ENCODE data around the gene TIMM29.
A peak's percentile ranks its signal among the peaks of the same experiment; 100 is the strongest.

TIMM29 gene

GRCh38 chr19:10928563-10929401 lies at the start of gene TIMM29, which contains the start of gene YIPF2:
TSS of gene TIMM29 (plus strand) at chr19:10928811. CDS start at chr19:10928823, 12 bp downstream.
TSS of gene YIPF2 (minus strand) at chr19:10928639. CDS start at chr19:10928410, 229 bp downstream.
- DNase-seq: peak; percentile 76 to 91 (median 86)

- no peak for DNase-seq
Observed at GRCh38 chr19:10881403-10882107, 47.1 kb upstream of the TIMM29 start.

DNA sequence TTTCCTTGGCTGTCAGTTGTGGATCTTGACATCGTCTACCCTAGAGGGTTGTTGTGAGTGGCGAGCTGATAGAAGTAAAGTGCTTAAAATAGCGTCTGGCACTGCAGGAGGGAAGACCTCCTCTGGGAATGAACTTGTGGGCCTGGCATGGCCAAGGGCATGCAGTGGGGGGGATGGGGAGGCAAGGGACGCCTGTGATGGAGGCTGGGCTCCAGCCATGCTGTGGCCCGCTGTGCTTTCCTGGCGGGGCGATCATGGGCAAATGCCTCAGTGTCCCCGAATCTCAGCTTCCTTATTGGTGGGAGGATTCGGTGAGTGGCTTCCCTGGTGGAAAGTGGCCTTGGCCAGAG lies 46.5 kb upstream of the TIMM29 start:
- no peak for DNase-seq

- no peak for DNase-seq
Observed at GRCh38 chr19:10884274-10884673, 44.3 kb upstream of the TIMM29 start.

DNA sequence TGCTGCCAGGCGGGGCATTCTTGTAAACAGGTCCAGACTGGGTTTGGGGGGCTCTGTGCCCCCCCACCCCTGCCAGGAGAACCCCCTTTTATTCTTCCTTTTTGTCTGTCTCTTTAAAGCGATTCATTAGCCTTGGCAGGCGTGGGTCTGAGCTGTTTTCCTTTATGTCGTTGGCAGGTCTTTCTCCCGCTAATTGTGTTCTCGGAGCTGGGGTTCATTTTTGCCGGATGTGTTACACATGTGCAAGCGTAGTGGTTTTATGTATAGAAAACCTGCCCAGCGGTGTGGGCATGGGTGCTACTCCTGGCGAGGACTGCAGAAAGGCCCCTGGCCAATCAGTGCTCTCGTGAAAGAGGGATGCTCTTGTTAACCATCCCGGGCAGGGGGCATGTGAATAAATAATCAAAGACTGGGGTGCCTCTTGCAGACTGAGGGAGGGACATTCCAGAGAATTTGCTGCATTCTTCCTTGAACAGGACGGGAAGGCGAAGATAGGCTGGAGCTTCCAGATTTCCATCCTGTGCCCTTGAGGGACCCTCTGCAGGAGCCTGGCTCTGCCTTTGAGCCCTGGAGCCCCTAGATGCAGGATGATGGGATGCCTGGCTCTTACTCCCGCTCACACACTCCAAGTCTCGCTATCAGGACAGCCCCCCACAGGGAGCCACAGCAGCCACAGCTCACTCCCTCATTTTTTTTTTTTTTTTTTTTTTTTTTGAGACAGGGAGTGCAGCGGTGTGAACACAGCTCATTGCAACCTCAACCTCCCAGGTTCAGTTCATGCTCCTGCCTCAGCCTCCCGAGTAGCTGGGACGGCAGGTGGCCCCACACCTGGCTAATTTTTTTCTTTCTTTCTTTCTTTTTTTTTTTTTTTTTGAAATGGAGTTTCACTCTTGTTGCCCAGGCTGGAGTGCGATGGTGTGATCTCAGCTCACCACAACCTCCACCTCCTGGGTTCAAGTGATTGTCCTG lies 43.1 kb upstream of the TIMM29 start:
- DNase-seq: no peak

DNA sequence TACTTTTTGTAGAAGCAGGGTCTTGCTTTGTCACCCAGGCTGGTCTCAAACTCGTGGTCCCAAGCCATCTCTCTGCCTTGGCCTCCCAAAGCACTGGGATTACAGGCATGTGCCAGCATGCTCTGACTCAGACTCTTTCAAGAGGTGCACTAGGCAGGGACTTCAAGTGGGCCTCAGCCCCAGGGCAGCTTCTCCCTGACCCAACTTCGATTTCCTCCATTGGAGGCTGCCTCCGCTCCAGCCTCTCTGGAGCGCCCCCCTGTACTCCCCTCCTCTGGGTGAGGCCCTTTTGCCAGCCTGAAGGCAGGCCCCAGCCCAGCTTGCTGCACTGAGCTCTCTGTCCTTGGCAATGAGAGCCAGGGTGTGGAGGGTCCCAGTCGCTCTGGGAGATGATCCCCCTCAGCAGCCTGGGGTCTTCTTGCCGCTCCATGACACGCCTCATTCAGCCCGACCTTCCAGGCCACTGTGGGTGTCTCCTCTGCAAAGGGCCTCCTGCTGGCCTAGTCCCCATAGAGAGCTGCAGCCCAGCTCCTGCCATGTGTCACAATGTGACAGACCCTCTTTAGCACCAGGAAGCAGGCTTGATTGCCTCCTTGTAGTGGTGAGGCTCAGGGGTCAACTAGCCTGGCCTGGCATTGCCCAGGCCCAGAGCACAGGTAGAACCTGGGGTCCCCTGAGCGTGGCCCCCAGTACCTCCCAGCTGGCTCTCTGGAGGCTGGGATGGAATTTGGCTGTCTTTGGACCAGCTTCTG lies 40.8 kb upstream of the TIMM29 start:
- no peak for DNase-seq

DNA sequence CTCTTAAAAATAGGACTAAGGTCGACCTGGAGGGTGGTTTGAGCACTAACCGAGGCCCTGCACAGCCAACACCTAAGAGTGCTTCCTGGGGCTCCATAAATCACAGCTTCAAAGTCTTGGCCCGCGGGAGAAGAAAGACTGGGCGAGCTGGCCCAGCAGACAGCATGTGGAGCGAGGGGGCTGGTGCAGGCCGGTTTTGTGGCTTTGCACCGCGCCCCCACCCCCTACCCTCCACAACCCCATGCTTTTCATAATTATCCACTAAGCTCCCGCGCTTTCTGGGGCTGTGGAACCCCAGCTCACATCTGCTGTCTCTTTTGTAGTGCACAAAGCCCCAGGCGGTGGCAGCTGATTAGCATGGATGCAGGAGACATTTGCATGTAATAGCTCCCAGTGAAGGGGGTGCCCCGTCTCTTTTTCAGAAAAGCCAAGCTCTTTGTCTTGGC lies 40.2 kb upstream of the TIMM29 start:
- no peak for DNase-seq

DNA sequence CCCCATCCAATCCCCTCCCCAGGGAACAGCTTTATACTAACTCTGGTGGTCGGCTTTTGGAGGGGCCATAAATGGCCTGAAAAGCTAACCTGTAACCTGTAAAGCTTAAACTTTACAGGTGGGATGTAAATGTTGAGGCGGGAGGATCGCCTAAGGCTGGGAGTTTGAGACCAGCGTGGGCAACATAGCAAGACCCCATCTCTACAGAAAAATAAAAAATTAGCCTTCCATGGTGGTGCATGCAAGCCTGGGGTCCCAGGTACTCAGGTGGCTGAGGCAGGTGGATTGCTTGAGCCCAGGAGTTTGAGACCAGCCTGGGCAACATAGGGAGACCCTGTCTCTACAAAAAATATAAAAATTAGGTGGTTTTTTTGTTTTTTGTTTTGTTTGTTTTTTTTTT lies 38.7 kb upstream of the TIMM29 start:
- DNase-seq: no peak

DNA sequence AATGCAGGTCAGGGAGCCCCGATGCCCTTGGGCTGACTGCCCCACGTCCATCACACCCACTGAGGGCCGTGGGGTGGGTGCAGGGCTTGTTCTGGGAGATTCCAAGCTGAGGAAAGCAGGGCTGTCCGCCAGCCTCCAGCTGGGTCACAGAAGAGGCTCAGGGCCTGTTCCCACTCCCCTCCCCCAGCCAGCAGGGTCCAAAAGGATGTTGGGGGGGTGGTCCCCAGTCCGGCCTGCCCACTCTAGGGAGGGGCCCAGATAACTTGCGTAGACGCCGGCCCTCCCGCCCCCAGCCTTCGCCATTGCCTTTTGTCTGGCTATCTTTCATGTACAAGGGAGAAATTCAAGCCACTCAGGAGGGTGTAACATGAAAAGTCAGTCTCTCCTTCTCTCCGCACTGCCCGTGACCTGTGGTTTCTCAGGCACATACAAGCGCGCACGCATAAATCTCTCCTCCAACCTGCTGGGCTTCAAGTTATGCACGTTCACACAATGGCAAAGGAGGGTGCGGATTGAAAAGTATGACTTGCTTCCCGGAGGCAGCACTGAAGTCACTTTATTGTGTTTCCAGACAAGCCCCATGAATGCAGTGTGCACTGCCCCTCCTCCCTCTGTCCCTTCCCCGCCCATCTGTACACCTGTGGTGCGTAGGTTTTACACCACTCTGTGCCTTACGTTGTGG lies 37.1 kb upstream of the TIMM29 start:
- DNase-seq: no peak

- DNase-seq: no peak
Observed at GRCh38 chr19:10892256-10892655, 36.4 kb upstream of the TIMM29 start.

DNA sequence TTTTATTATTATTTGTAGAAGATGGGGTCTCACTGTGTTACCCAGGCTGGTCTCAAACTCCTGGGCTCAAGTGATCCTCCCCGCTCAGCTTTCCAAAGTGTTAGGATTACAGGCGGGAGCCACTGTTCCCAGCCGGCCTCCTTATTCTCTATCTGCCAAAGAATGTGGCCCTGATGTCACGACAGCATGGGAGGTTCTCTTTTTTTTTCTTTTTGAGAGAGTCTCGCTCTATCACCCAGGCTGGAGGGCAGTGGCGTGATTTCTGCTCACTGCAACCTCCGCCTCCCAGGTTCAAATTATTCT lies 33.7 kb upstream of the TIMM29 start:
- no peak for DNase-seq

DNA sequence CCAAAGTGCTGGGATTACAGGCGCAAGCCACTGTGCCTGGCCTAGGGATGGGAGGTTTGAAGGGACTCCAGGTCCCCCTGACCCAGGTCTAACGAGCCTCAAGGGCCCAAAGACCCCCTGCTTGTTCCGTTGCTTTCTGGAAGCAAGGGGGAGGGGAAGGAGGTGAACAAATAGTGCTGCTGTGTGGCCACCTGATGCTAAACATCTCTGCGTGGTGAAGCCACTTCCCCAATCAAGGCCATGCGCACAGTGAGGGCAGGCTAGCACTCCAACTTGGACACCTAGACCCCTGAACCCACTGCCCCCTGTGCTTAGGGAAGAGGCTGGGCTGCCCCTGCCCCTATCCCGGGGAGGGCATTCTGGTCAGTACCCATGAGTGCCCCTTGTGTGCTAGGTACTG lies 33.2 kb upstream of the TIMM29 start:
- DNase-seq: no peak

DNA sequence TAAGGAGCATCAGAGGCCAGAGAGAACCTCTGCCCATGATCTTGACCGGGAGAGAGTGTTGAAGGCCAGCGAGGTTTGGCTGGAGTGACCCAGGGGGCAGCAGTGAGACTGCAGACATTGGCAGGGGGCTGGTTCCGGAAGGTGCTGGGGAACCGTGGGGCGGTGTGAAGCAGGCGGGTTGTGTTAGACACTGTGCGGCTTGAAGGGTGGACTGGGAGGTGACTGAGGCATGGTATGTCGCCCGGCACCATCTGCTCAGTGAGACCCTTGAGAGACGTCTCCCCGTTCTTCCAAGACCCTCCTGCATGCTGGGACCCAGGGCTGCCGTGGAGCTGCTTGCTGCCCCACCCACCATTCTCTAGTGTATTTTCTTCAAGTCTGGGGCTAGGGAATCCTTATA lies 32.7 kb upstream of the TIMM29 start:
- no peak for DNase-seq

DNA sequence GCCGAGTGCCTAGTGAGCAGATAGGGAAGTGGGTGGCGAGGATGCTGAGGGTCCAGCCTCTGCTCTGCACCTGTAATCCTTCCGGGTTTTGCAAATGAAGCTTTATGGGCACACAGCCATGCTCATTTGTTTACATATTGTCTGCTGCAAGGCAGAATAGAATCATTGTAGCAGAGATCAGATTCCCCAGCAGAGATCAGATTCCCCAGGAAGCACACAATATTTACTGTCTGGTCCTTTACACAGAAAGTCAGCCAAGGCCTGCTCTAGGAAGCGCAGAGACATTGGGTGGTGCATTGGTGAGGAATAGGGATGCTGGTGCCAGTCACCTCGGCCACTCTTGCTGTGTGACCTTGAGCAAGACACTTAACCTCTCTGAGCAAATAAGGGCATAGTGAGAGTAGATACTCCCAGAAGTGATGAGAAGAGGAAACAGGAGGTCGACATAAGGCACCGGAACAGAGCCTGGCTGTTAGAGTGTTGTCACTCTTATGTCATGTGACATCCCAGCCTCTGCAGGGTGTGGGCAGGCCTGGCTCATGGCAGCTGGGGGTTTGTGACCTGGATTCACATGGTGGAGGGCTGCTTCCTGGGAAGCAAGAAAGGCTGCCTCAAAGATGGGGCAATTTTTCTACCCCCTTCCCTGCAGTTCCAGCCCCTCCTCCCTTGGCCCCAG lies 31.6 kb upstream of the TIMM29 start:
- DNase-seq: no peak

DNA sequence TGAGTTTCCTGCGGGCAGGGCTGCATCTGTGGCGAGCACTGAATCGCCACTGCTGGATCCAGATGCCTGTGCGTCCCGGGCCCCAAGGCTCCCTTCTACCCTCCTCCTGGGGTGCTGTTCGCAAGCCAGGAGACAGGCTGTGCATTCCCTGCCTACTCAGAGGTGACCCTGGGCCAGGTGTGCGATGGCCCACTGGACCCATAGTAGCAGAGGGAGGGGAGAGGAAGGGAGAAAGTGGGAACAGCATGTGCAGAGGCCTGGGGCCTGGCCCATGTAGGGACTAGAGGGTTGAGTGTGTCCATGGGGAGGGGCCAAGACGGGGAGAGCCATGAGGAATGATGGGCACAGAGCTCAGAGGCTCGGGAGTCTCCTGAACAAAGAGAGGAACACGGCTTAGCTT lies 30.0 kb upstream of the TIMM29 start:
- DNase-seq: no peak

DNA sequence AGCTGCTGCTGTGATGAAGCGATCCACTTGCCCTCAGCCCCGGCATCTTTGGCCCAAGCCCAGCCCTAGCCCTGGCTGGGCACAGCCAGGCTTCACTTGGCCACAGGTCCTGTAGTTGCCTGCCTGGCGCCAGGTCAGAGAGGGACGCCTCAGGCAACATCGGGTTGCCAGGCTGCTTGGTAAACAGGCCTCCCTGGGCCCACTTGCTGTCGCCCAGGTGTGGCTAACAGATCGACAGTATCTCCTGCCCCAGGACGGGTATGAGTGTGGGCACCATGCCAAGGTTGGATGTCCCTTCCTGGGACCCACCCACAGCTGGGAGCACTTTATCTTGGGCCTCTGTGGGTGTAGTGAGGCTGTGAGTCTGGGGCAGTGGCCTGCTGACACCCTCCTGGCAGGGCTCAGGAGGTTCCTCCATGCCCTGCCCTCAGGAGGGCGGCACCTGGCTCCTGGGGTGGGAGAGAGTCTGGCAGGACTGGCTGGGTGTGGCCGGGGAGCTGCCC lies 29.4 kb upstream of the TIMM29 start:
- no peak for DNase-seq

DNA sequence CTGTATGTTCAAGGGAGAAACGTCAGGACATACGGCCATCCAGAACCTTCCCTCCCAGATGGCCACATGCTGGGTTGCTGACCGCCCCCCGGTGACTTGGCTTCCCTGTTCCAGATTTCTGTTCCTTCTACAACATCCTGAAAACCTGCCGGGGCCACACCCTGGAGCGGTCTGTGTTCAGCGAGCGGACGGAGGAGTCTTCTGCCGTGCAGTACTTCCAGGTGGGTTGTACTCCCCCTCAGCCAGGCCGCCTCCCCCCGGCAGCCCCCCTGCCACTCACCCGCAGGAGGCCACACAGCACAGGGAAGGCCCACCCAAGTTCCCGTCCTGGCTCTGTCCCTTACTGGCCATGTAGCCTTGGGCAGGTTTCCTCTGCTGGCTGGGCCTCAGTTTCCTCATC lies 20.7 kb upstream of the TIMM29 start:
- DNase-seq: no peak

- no peak for DNase-seq
Observed at GRCh38 chr19:10908380-10908960, 20.1 kb upstream of the TIMM29 start.

DNA sequence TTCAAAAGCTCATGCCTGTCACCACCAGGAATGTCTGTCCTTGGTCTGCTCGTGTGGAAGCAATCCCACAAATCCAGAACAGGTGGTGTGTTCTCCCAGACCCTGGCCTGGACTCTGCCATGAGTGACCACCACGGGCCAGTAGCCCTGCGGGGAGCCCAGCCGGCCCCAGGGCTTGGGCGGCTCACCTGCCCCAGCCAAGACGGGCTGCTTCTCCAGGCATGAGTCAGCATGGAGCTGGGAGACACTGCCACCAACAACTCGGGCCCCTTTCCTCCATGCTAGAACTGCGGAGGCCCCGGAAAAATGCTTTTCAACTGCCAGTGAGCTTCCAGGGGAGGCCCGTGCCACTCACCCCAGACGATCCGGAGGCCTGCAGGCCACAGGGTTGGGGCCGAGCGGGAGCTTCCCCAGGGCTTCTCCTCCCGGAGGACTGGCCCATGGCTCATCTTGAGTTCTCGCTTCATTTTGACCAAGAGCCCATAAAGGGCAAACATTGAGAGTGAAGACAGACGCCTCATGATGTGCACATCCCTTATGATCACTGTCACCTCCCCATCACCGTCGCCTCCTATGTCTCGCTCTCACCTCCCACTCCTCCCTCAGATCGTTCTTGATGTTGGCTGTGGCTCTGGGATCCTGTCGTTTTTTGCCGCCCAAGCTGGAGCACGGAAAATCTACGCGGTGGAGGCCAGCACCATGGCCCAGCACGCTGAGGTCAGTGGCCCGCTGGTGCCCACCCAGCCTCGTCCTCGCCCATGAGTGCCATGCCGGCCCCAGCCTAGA lies 16.8 kb upstream of the TIMM29 start:
- no peak for DNase-seq

GRCh38 chr19:10912619-10913018 lies 16.0 kb upstream of the TIMM29 start:
- no peak for DNase-seq

Data from activated CD4-positive, CD25-positive, alpha-beta regulatory T cell (primary cell).